Kidney (tissue), 14 donors: ENCODE measurements around the gene PIK3R3. TPM values are rescaled to one million over a fixed set of nuclear protein-coding genes. Genes with fewer than 3 reads are reported as not detected.

ENCODE experiments used
- DNase-seq, 5 donors: peaks; one replicate each; pipeline ENCODE4 v3.0.0-alpha.2; 2013 to 2020
- FAIRE-seq: peaks from 2 replicates; lab custom pipeline; 2012; peaks lifted over from hg19 to GRCh38; lab: Jason Lieb, UNC
- H3K27ac ChIP-seq, 2 donors: one replicate each; pipeline ENCODE4 v1.7.0; 2013; ENCODE audit warnings: low read depth in 2 of 2, low read length in 2 of 2, inconsistent platforms in 1 of 2
- H3K27me3 ChIP-seq: one replicate; pipeline ENCODE4 v1.7.1; 2013; ENCODE audit warnings: low read length, inconsistent platforms; ENCODE audit not compliant: control insufficient read depth, insufficient read depth
- H3K36me3 ChIP-seq, 3 donors: one replicate each; pipeline versions ENCODE4 v1.7.0 to v1.7.1; 2013; ENCODE audit warnings: low read length in 3 of 3, control low read depth in 1 of 3, inconsistent platforms in 1 of 3; ENCODE audit not compliant: insufficient read depth in 3 of 3, control insufficient read depth in 2 of 3
- H3K4me1 ChIP-seq, 3 donors: one replicate each; pipeline versions ENCODE4 v1.7.0 to v1.7.1; 2013; ENCODE audit warnings: low read length in 3 of 3, inconsistent platforms in 1 of 3, low read depth in 1 of 3; ENCODE audit not compliant: control insufficient read depth in 2 of 3, insufficient read depth in 2 of 3
- H3K4me3 ChIP-seq, 3 donors: one replicate each; pipeline versions ENCODE4 v1.7.0 to v1.8.1; 2013; ENCODE audit warnings: low read length in 3 of 3, control low read depth in 1 of 3, inconsistent platforms in 1 of 3
- H3K9ac ChIP-seq, 3 donors: one replicate each; pipeline versions ENCODE4 v1.7.0 to v1.7.1; 2013; ENCODE audit warnings: low read length in 3 of 3, control low read depth in 1 of 3, inconsistent platforms in 1 of 3
- H3K9me3 ChIP-seq, 3 donors: one replicate each; pipeline versions ENCODE4 v1.7.0 to v1.7.1; 2013; ENCODE audit warnings: low read length in 3 of 3, control low read depth in 1 of 3, inconsistent platforms in 1 of 3; ENCODE audit not compliant: control insufficient read depth in 2 of 3, insufficient read depth in 1 of 3
- intact Hi-C: fragments of 100-400 bp; cut with DNase I; formaldehyde crosslinking; loops from one replicate; pipeline ENCODE4 v1.11.1; 2022
- polyA plus RNA-seq: library from polyadenylated mRNA; stranded (reverse); fragments of 350-450 nt; fragmentation: Illumina TruSeq; extraction: RNeasy Lipid Tissue Mini Kit (QIAGEN cat#74804); gene quantifications from one replicate; pipeline ENCODE4 v1.2.3, GENCODE V29; 2014; ENCODE audit warnings: low read depth, low replicate concordance; ENCODE audit not compliant: insufficient read depth
- total RNA-seq: library from RNA; stranded (reverse); fragmentation: NEBNext Ultra II Directional; extraction: Animal tissue kit (Norgen Biotek cat#: 25700); gene quantifications from one replicate; pipeline ENCODE4 v1.2.1, GENCODE V29; 2021
- TF ChIP-seq, protein P1 (sequence below): IDR thresholded peaks from 3 replicates; pipeline ENCODE4 v1.5.1; 2012; ENCODE audit warnings: mild to moderate bottlenecking, moderate library complexity, borderline replicate concordance; ENCODE audit not compliant: insufficient read depth; ENCODE audit errors: extremely low read depth
- donor health status: control.
- donor health status: control.
- donor health status: control.
- donor health status: control.
- donor health status: control.
- donor health status: DM: yes; HTN: yes; CAD: no.
- donor health status: Normal renal cell carcinoma (clear cell type).

PIK3R3 gene
- total and polyA plus RNA-seq, 2 donors from 2014 or later, result 9.7 to 44.2 TPM

DNA sequence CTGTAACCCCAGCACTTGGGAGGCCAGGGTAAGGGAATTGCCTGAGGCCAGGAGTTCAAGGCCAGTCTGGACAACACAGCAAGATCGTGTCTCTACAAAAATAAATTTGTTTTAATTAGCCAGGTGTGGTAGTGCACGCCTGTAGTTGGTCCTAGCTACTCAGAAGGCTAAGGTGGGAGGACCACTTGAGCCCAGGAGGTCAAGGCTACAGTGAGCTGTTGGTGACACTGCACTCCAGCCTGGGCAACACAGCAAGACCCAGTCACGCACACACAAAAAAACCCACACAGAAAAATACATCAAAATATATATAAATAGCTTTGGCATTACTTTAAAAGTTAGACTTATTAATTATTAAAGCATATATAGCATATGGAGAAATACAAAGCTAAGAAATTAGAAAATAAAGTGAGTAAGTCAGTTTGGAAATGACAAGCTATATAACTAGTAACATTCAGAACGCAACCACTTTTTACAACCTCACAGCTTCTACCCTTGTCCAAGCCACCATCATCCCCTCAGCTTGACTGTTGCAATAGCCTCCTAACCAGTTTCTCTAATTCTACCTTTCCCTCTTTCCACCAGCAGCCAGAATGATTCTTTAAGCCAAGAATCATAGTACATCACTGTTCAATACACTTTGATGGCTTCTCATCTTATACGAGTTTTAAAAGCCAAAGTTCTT is 14.5 kb downstream of the PIK3R3 start:
- no peak overlapping the region for H3K27ac ChIP-seq
- intact Hi-C loops, result no loop called here
- no peak overlapping the region for H3K4me3 ChIP-seq
- FAIRE-seq, result no peak
- H3K9me3 ChIP-seq, result no peaks in the 10 kb centered on the region
- no peaks in the 10 kb centered on the region for H3K4me1 ChIP-seq
- TF ChIP-seq, protein P1, sequence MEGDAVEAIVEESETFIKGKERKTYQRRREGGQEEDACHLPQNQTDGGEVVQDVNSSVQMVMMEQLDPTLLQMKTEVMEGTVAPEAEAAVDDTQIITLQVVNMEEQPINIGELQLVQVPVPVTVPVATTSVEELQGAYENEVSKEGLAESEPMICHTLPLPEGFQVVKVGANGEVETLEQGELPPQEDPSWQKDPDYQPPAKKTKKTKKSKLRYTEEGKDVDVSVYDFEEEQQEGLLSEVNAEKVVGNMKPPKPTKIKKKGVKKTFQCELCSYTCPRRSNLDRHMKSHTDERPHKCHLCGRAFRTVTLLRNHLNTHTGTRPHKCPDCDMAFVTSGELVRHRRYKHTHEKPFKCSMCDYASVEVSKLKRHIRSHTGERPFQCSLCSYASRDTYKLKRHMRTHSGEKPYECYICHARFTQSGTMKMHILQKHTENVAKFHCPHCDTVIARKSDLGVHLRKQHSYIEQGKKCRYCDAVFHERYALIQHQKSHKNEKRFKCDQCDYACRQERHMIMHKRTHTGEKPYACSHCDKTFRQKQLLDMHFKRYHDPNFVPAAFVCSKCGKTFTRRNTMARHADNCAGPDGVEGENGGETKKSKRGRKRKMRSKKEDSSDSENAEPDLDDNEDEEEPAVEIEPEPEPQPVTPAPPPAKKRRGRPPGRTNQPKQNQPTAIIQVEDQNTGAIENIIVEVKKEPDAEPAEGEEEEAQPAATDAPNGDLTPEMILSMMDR, result no peak
- no peaks in the 10 kb centered on the region for H3K27me3 ChIP-seq
- no peak for DNase-seq
- no peak overlapping the region for H3K9ac ChIP-seq
- no peaks in the 10 kb centered on the region for H3K36me3 ChIP-seq

DNA sequence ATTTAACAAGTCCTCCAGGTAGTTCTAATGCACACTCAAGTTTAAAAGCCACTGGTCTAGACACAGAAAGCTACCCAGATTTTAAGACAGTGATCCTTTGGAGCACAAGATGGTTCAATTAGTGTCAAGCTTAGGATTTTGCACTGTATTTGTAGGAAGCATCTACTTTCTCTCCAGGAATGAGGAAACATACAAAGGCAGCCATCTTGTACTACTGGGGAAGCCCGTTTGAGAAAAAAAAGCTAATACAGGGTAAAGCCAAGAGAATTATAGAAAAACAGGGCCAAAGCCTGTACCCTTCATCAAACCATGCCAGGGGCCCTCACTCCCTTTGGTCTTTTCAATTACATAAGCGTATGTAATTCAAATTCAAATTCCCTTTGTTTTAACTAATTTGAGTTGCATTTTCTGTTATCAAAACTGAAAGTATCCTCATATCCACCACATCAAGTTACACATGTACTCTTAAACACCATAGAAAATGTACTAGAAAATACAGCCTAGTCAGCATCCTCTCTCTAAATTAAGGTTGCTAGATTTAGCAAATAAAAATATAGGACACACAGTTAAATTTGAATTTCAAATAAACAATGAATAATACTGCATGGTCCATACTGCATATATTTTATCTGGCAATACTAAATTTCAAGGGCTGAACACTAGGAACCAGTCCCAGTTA is 17.4 kb downstream of the PIK3R3 start:
- FAIRE-seq (no peak), DNase-seq (no peak)
- Histone ChIP-seq H3K9ac (no peak overlapping the region), H3K4me3 (no peak overlapping the region), H3K27me3 (no peaks in the 10 kb centered on the region), H3K36me3 (no peaks in the 10 kb centered on the region), H3K9me3 (no peaks in the 10 kb centered on the region), H3K27ac (no peak overlapping the region), H3K4me1 (no peaks in the 10 kb centered on the region)
- intact Hi-C loops, result no loop called here
- TF ChIP-seq, protein P1, result no peak

- FAIRE-seq, result no peak
- intact Hi-C loops, result no loop called here
- DNase-seq, result no peak
- Histone ChIP-seq H3K9me3 (no peaks in the 10 kb centered on the region), H3K36me3 (no peaks in the 10 kb centered on the region), H3K27me3 (no peaks in the 10 kb centered on the region), H3K27ac (no peak overlapping the region), H3K9ac (no peak overlapping the region), H3K4me1 (no peaks in the 10 kb centered on the region), H3K4me3 (no peak overlapping the region)
- TF ChIP-seq, protein P1, result no peak
These were observed 18.5 kb downstream of the PIK3R3 start for GRCh38 chr1:46113948-46114347.
